ENCODE measurements around the gene CCSAP. TPM values are rescaled to one million over a fixed set of nuclear protein-coding genes. Genes with fewer than 3 reads are reported as not detected.

The CCSAP gene
- total and polyA plus RNA-seq, 2 of the 4 experiments (the other 2 are of a cell fraction), result 2.3 to 3.8 TPM

GRCh38 chr1:229374485-229374884 lies 31.6 kb upstream of the CCSAP start:
- H3K18ac ChIP-seq (ENCODE audit: low read depth, low read length), result no peak overlapping the region
- H3K4me1 ChIP-seq (ENCODE audit: control insufficient read depth, insufficient read depth, low read length), result no peaks in the 10 kb centered on the region
- POLR2A ChIA-PET (ENCODE audit: unreplicated experiment), result no interaction called here
- no peak overlapping the region for H3K4me3 ChIP-seq (ENCODE audit: insufficient read depth, low read depth, low read length)
- H2BK120ac ChIP-seq (ENCODE audit: low read depth, low read length), result no peak overlapping the region
- BruUV-seq (replicated peaks), result no TSS peak
- CTCF ChIA-PET, result no interaction called here
- no peak overlapping the region for H3K56ac ChIP-seq (ENCODE audit: extremely low read depth, insufficient read depth, low read length)
- no peak overlapping the region for H3K4ac ChIP-seq (ENCODE audit: low read depth, low read length)
- ATAC-seq (ENCODE audit: low read depth), result no peak
- H3K9ac ChIP-seq (ENCODE audit: low read depth, low read length), result no peak overlapping the region
- WGBS, 2 experiments (ENCODE audit: extremely low coverage in 2 of 2, insufficient read length in 1 of 2), result 63% methylated on average over 3 of the region's 8 CpGs; no CpG with 5 or more reads in 1 of the 2 experiments
- no peaks in the 10 kb centered on the region for H3K79me1 ChIP-seq (ENCODE audit: low read depth in 1 of 2, low read length in 2 of 2)
- DNase-seq, result no peak
- H3K14ac ChIP-seq (replicated peaks; ENCODE audit: low read depth, low read length), result no peak overlapping the region
- in situ Hi-C loops (cut with MboI; ENCODE audit: low sequenced_read_pairs) (no loop called here), intact Hi-C loops (cut with micrococcal nuclease) (no loop called here), dilution Hi-C loops (cut with HindIII; ENCODE audit: low sequenced_read_pairs, unreplicated experiment) (no loop called here)
- no peak overlapping the region for H3K27ac ChIP-seq (ENCODE audit: insufficient read depth, low read length)
- no peak overlapping the region for H2AK5ac ChIP-seq (ENCODE audit: low read depth, low read length)
- no peak overlapping the region for H2AK9ac ChIP-seq (replicated peaks; ENCODE audit: low read depth, low read length, poor library complexity)
- no peaks in the 10 kb centered on the region for H3K36me3 ChIP-seq (ENCODE audit: control insufficient read depth, insufficient read depth, low read length)
- H2BK20ac ChIP-seq (ENCODE audit: low read depth, low read length), result no peak overlapping the region
- H4K91ac ChIP-seq (ENCODE audit: insufficient read depth, low read depth, low read length), result no peak overlapping the region
- H3K4me2 ChIP-seq (ENCODE audit: low read depth, low read length), result no peak overlapping the region
- H4K8ac ChIP-seq (ENCODE audit: low read depth in 2 of 2, low read length in 2 of 2), result no peak overlapping the region
- H3K9me1 ChIP-seq (ENCODE audit: insufficient read depth, low read length), result no peaks in the 10 kb centered on the region
- no peak overlapping the region for H3K23ac ChIP-seq (ENCODE audit: low read depth, low read length)
- no peak overlapping the region for H2BK15ac ChIP-seq (ENCODE audit: low read depth, low read length)
- no peak overlapping the region for H2BK5ac ChIP-seq (ENCODE audit: low read depth, low read length, poor library complexity, severe bottlenecking)
- H4K5ac ChIP-seq (ENCODE audit: low read depth, low read length), result no peak overlapping the region
- TF ChIP-seq BHLHE40 (IDR thresholded peaks at IDR 0.05; ENCODE audit: low read depth, low read length) (no peak), NFE2L2 (IDR thresholded peaks at IDR 0.05; ENCODE audit: low read depth, low read length) (no peak), MAZ (IDR thresholded peaks at IDR 0.05; ENCODE audit: borderline replicate concordance, low read depth, low read length) (no peak), SMC3 (IDR thresholded peaks at IDR 0.05; ENCODE audit: low read depth, low read length) (no peak), CHD1 (IDR thresholded peaks at IDR 0.05; ENCODE audit: low read depth, low read length) (no peak), RAD21 (IDR thresholded peaks at IDR 0.05; ENCODE audit: low read length) (no peak), MAFK (IDR thresholded peaks at IDR 0.05; ENCODE audit: low read depth, low read length) (no peak), MXI1 (IDR thresholded peaks at IDR 0.05; ENCODE audit: borderline replicate concordance, low read depth, low read length) (no peak), USF2 (IDR thresholded peaks at IDR 0.05; ENCODE audit: low read depth, low read length) (no peak), RFX5 (IDR thresholded peaks at IDR 0.05; ENCODE audit: low read depth, low read length) (no peak), FOS (IDR thresholded peaks at IDR 0.05; ENCODE audit: low read depth, low read length) (no peak), ELK1 (IDR thresholded peaks at IDR 0.05; ENCODE audit: borderline replicate concordance, low read depth, low read length) (no peak), RCOR1 (IDR thresholded peaks at IDR 0.05; ENCODE audit: insufficient replicate concordance, low read length) (no peak), CEBPB (IDR thresholded peaks at IDR 0.05; ENCODE audit: low read depth, low read length) (no peak), POLR2A (IDR thresholded peaks at IDR 0.05; ENCODE audit: low read depth, low read length) (no peak)
- TF ChIP-seq, protein P1, sequence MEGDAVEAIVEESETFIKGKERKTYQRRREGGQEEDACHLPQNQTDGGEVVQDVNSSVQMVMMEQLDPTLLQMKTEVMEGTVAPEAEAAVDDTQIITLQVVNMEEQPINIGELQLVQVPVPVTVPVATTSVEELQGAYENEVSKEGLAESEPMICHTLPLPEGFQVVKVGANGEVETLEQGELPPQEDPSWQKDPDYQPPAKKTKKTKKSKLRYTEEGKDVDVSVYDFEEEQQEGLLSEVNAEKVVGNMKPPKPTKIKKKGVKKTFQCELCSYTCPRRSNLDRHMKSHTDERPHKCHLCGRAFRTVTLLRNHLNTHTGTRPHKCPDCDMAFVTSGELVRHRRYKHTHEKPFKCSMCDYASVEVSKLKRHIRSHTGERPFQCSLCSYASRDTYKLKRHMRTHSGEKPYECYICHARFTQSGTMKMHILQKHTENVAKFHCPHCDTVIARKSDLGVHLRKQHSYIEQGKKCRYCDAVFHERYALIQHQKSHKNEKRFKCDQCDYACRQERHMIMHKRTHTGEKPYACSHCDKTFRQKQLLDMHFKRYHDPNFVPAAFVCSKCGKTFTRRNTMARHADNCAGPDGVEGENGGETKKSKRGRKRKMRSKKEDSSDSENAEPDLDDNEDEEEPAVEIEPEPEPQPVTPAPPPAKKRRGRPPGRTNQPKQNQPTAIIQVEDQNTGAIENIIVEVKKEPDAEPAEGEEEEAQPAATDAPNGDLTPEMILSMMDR (conservative IDR thresholded peaks at IDR 0.05; ENCODE audit: low read depth, low read length), result no peak
- no peaks in the 10 kb centered on the region for H4K20me1 ChIP-seq (ENCODE audit: insufficient read depth, low read length)
- H2AFZ ChIP-seq (replicated peaks; ENCODE audit: low read length, poor library complexity), result no peak overlapping the region
- peaks cover 13% of the 10 kb centered on the region for H3K27me3 ChIP-seq (ENCODE audit: control insufficient read depth, insufficient read depth, low read length)
- H3K9me3 ChIP-seq (ENCODE audit: control insufficient read depth, insufficient read depth, low read length), result no peaks in the 10 kb centered on the region

Measured in IMR-90 (cell line).